ENCODE measurements around the gene PCTP. TPM values are rescaled to one million over a fixed set of nuclear protein-coding genes. Genes with fewer than 3 reads are reported as not detected.

The PCTP gene
- total and polyA plus RNA-seq, 9 of the 15 experiments (the other 6 are each of a cell fraction or from before 2014, with no cell fraction given): 10.9 to 62.3 (median 41.2) TPM

- TF ChIP-seq NFIC (IDR thresholded peaks at IDR 0.05) (peak; percentile 44; the same call in 1 of the 2 replicates), CTCFL (IDR thresholded peaks at IDR 0.05; ENCODE audit: borderline replicate concordance, insufficient read depth, low read depth, low read length, poor library complexity, severe bottlenecking) (peak; percentile 44), DNMT1 (IDR thresholded peaks at IDR 0.05) (no peak), RBM17 (IDR thresholded peaks at IDR 0.05; ENCODE audit: borderline replicate concordance, low read depth, low read length) (no peak), ZNF274 (IDR thresholded peaks at IDR 0.05; ENCODE audit: borderline replicate concordance, low read depth, low read length) (no peak), FOXM1 (IDR thresholded peaks at IDR 0.05; ENCODE audit: low read depth) (no peak), FOXM1 (CRISPR knock-in tag; IDR thresholded peaks at IDR 0.05; ENCODE audit: low read depth) (no peak), ZNF318 (IDR thresholded peaks at IDR 0.05; ENCODE audit: borderline replicate concordance in 1 of 2, low read depth in 1 of 2) (no peak), RBBP5 (IDR thresholded peaks at IDR 0.05; ENCODE audit: borderline replicate concordance, insufficient read depth, low read length, poor library complexity, severe bottlenecking) (peak; percentile 85), ESRRB (CRISPR knock-in tag; IDR thresholded peaks at IDR 0.05; ENCODE audit: borderline replicate concordance) (no peak), ZBTB7A (IDR thresholded peaks at IDR 0.05; ENCODE audit: borderline replicate concordance, control insufficient read depth, low read depth, low read length) (peak; percentile 53; the same call in 1 of the 2 replicates), XRCC4 (IDR thresholded peaks at IDR 0.05; ENCODE audit: extremely low read depth, insufficient read depth, insufficient read length) (no peak), FOS (IDR thresholded peaks at IDR 0.05; ENCODE audit: extremely low read depth, insufficient read length) (no peak), RBM14 (IDR thresholded peaks at IDR 0.05; ENCODE audit: borderline replicate concordance, insufficient read depth, low read depth, low read length) (no peak), KAT8 (IDR thresholded peaks at IDR 0.05; ENCODE audit: low read depth) (no peak), FOXJ3 (CRISPR knock-in tag; IDR thresholded peaks at IDR 0.05) (no peak)
These were observed at the start of gene PCTP (continued) for GRCh38 chr17:55750750-55751657.
